ENCODE data around the gene ETFA. TPM values are rescaled to one million over a fixed set of nuclear protein-coding genes. Genes with fewer than 3 reads are reported as not detected.

Gene ETFA
- total and polyA plus RNA-seq, 2 of the 8 experiments (the other 6 are each of a cell fraction or from before 2014, with no cell fraction given) = 60.9 to 90.0 TPM

DNA sequence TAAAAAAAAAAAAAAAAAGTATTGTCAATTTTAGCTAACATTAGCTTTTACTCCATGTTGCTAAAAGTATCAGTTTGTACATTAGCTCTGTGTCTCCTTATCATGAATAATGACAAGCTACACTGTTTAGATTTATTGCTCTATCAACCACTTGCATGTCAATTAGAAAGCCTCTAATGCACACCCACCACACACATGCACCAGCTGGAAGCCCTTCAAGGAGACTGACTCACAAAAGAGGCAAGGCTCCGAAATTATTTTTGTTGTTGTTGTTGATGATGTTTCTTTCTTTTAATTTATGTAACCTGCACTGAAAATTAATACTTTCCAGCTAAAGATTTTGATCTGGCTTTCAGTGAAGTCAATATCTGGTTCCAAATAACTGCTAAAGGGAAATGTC, 71.5 kb downstream of the ETFA start:
- H3K4me1 ChIP-seq (replicated peaks in 1 of 4; ENCODE audit: control insufficient read depth in 3 of 4, insufficient read depth in 4 of 4, low read length in 3 of 4) = peaks cover 0 to 4% (median 1%) of the 10 kb centered on the region in 4 experiments; a peak in 6 of 7 replicates
- H2BK12ac ChIP-seq (ENCODE audit: low read depth, low read length) = no peak overlapping the region
- H2AFZ ChIP-seq (ENCODE audit: low read length) = no peak overlapping the region
- no peak overlapping the region for H3K23ac ChIP-seq (ENCODE audit: insufficient read length)
- H3K4ac ChIP-seq (replicated peaks; ENCODE audit: insufficient read length, low read depth, low read length) = no peak overlapping the region
- H3K56ac ChIP-seq (replicated peaks; ENCODE audit: insufficient read length, low read depth, low read length) = no peak overlapping the region
- no peak overlapping the region for H2BK120ac ChIP-seq (replicated peaks; ENCODE audit: low read depth, low read length)
- ChIA-PET CTCF (ENCODE audit: partially characterized antibody) (interaction anchor here (0.8 to 2.4 kb wide), 2 partner anchors 50 to 94 kb away, joined by 3 to 10 read pairs; no protein-coding TSS in a partner anchor), POLR2A (ENCODE audit: partially characterized antibody) (interaction anchor here (1.3 kb wide), 1 partner anchor 692 kb away, joined by 3 read pairs; the partner anchor contains the start of gene RCN2)
- H2AK5ac ChIP-seq (ENCODE audit: low read depth, low read length) = no peak overlapping the region
- H3K9me3 ChIP-seq (ENCODE audit: insufficient read depth in 2 of 2, low read depth in 1 of 2, low read length in 1 of 2) = no peaks in the 10 kb centered on the region
- H3K36me3 ChIP-seq (ENCODE audit: control insufficient read depth in 2 of 4, insufficient read depth in 4 of 4, low read length in 3 of 4) = no peaks in the 10 kb centered on the region
- H4K5ac ChIP-seq (ENCODE audit: insufficient read length, low read depth, low read length) = no peak overlapping the region
- no peaks in the 10 kb centered on the region for H3K27me3 ChIP-seq (replicated peaks in 1 of 4; ENCODE audit: control insufficient read depth in 3 of 4, extremely low read depth in 1 of 4, insufficient read depth in 3 of 4, low read length in 3 of 4)
- TF ChIP-seq MAFK (IDR thresholded peaks at IDR 0.05; ENCODE audit: low read depth, low read length) (no peak), KDM1A (IDR thresholded peaks at IDR 0.05; ENCODE audit: borderline replicate concordance, low read length) (no peak), CREB1 (IDR thresholded peaks at IDR 0.05) (no peak), RBBP5 (IDR thresholded peaks at IDR 0.05; ENCODE audit: borderline replicate concordance, low read depth, low read length) (no peak), SIX5 (IDR thresholded peaks at IDR 0.05; ENCODE audit: low read depth, low read length) (no peak), BCL11A (IDR thresholded peaks at IDR 0.05; ENCODE audit: low read depth in 2 of 2, low read length in 2 of 2) (no peak), JUN (IDR thresholded peaks at IDR 0.05; ENCODE audit: low read depth, low read length) (no peak), HDAC2 (IDR thresholded peaks at IDR 0.05; ENCODE audit: borderline replicate concordance in 1 of 2, low read depth in 2 of 2, low read length in 2 of 2) (no peak), RFX5 (IDR thresholded peaks at IDR 0.05; ENCODE audit: borderline replicate concordance, low read depth, low read length) (no peak)
- H3K27ac ChIP-seq (ENCODE audit: low read depth, low read length) = no peak overlapping the region
- H3K14ac ChIP-seq (ENCODE audit: insufficient read length) = no peak overlapping the region
- no peak overlapping the region for H3K4me2 ChIP-seq (ENCODE audit: insufficient read depth in 1 of 2, low read depth in 2 of 2, low read length in 2 of 2)
- no peak overlapping the region for H4K8ac ChIP-seq (ENCODE audit: extremely low read depth, insufficient read depth, low read length)
- no peak overlapping the region for H3K9ac ChIP-seq (replicated peaks in 1 of 4; ENCODE audit: extremely low read depth in 1 of 4, low read depth in 3 of 4, low read length in 3 of 4)
- no peak overlapping the region for H2BK5ac ChIP-seq (ENCODE audit: low read depth, low read length)
- no peak overlapping the region for H2BK20ac ChIP-seq (ENCODE audit: low read length)
- no peak for DNase-seq (ENCODE audit: low read depth in 1 of 2, low spot score in 2 of 2)
- no peaks in the 10 kb centered on the region for H3K79me1 ChIP-seq (ENCODE audit: low read depth, low read length)
- no peak overlapping the region for H2BK15ac ChIP-seq (ENCODE audit: low read length)
- no peak for FAIRE-seq
- peaks cover 0 to 1% of the 10 kb centered on the region in 2 experiments for H4K20me1 ChIP-seq (replicated peaks in 1 of 2; ENCODE audit: control insufficient read depth in 1 of 2, insufficient read depth in 2 of 2, low read length in 2 of 2)
- H3K23me2 ChIP-seq (ENCODE audit: low read depth, low read length) = no peaks in the 10 kb centered on the region
- H3K4me3 ChIP-seq (ENCODE audit: extremely low read depth in 1 of 4, insufficient read depth in 2 of 4, low read depth in 3 of 4, low read length in 4 of 4) = no peak overlapping the region
- WGBS, 2 experiments (ENCODE audit: extremely low coverage in 1 of 2, insufficient coverage in 1 of 2, insufficient read length in 1 of 2, insufficient replicate concordance in 2 of 2, low coverage in 1 of 2, low lambda C conversion rate in 2 of 2, missing lambda C conversion rate in 1 of 2) = 85% methylated on average over 1 of the region's 1 CpG; no CpG with 5 or more reads in 1 of the 2 experiments
- no peaks in the 10 kb centered on the region for H3K79me2 ChIP-seq (ENCODE audit: control insufficient read depth in 1 of 2, insufficient read depth in 2 of 2, low read length in 2 of 2)
- no peak overlapping the region for H3K18ac ChIP-seq (ENCODE audit: extremely low read depth, low read length)
- no peak overlapping the region for H4K91ac ChIP-seq (replicated peaks; ENCODE audit: insufficient read length, low read length)

Measured in H1 (cell line).